SK-N-SH treated with all-trans-retinoic acid at 6 μM for 48 hours (cell line): ENCODE results near the gene C1QTNF3.

Source experiments
- ATAC-seq: fragments of 200-7000 bp; cut with Tn5 transposase; 3 replicates; pipeline ENCODE4 v1.9.1; 2020; ENCODE audit warnings: mild to moderate bottlenecking, moderate library complexity
- ARNTL ChIP-seq: fragments of 450-650 bp; formaldehyde crosslinking; IDR thresholded peaks from 2 replicates; pipeline ENCODE4 v1.5.0; 2020; ENCODE audit warnings: low read depth, mild to moderate bottlenecking, moderate library complexity, borderline replicate concordance
- BACH2 ChIP-seq: fragments of 250-450 bp; sonication (Bioruptor Pico); IDR thresholded peaks from 2 replicates; pipeline ENCODE4 v1.9.0; 2021; ENCODE audit warnings: mild to moderate bottlenecking, borderline replicate concordance
- CSDC2 ChIP-seq: fragments of 250-450 bp; sonication (Bioruptor Pico); IDR thresholded peaks from 2 replicates; pipeline ENCODE4 v1.5.0; 2020; ENCODE audit warnings: mild to moderate bottlenecking, moderate library complexity
- CSRNP3 ChIP-seq: fragments of 250-450 bp; sonication (Bioruptor Pico); IDR thresholded peaks from 2 replicates; pipeline ENCODE4 v1.5.1; 2021; ENCODE audit warnings: mild to moderate bottlenecking, moderate library complexity
- ESRRG ChIP-seq: fragments of 250-450 bp; sonication (Bioruptor Pico); IDR thresholded peaks from 2 replicates; pipeline ENCODE4 v1.6.1; 2021; ENCODE audit warnings: mild to moderate bottlenecking
- GLIS3 ChIP-seq: fragments of 250-450 bp; sonication (Bioruptor Pico); IDR thresholded peaks from 2 replicates; pipeline ENCODE4 v1.5.0; 2020; ENCODE audit warnings: mild to moderate bottlenecking, moderate library complexity
- ISL1 ChIP-seq: fragments of 250-450 bp; sonication (Bioruptor Pico); IDR thresholded peaks from 2 replicates; pipeline ENCODE4 v2.1.2; 2022; ENCODE audit warnings: mild to moderate bottlenecking, moderate library complexity
- OSR1 ChIP-seq: fragments of 250-450 bp; sonication (Bioruptor Pico); IDR thresholded peaks from 2 replicates; pipeline ENCODE4 v1.8.0; 2022; ENCODE audit warnings: moderate library complexity, mild to moderate bottlenecking, inconsistent platforms
- PATZ1 ChIP-seq: fragments of 250-450 bp; sonication (Bioruptor Pico); IDR thresholded peaks from 2 replicates; pipeline ENCODE4 v1.8.0; 2020; ENCODE audit warnings: mild to moderate bottlenecking, moderate library complexity, borderline replicate concordance
- POU6F1 ChIP-seq: fragments of 250-450 bp; sonication (Bioruptor Pico); IDR thresholded peaks from 2 replicates; pipeline ENCODE4 v1.8.0; 2021; ENCODE audit warnings: low read depth, mild to moderate bottlenecking, moderate library complexity, borderline replicate concordance
- PPARA ChIP-seq: fragments of 250-450 bp; sonication (Bioruptor Pico); IDR thresholded peaks from 2 replicates; pipeline ENCODE4 v1.5.0; 2020; ENCODE audit warnings: mild to moderate bottlenecking, borderline replicate concordance
- RARB ChIP-seq: fragments of 250-450 bp; sonication (Bioruptor Pico); IDR thresholded peaks from 2 replicates; pipeline ENCODE4 v1.8.0; 2021; ENCODE audit warnings: mild to moderate bottlenecking, moderate library complexity
- SNAI2 ChIP-seq: fragments of 250-450 bp; sonication (Bioruptor Pico); IDR thresholded peaks from 2 replicates; pipeline ENCODE4 v1.5.0; 2020; ENCODE audit warnings: mild to moderate bottlenecking, moderate library complexity
- TCF4 ChIP-seq: fragments of 250-450 bp; sonication (Bioruptor Pico); IDR thresholded peaks from 2 replicates; pipeline ENCODE4 v1.8.0; 2021; ENCODE audit warnings: mild to moderate bottlenecking, moderate library complexity, borderline replicate concordance
- TOX ChIP-seq: fragments of 250-450 bp; sonication (Bioruptor Pico); IDR thresholded peaks from 2 replicates; pipeline ENCODE4 v1.8.0; 2021; ENCODE audit warnings: mild to moderate bottlenecking, moderate library complexity, borderline replicate concordance
- TSHZ2 ChIP-seq: fragments of 250-450 bp; sonication (Bioruptor Pico); IDR thresholded peaks from 2 replicates; pipeline ENCODE4 v1.5.0; 2020; ENCODE audit warnings: mild to moderate bottlenecking, moderate library complexity
- ZC3H10 ChIP-seq: fragments of 250-450 bp; sonication (Bioruptor Pico); IDR thresholded peaks from 2 replicates; pipeline ENCODE4 v1.5.1; 2021; ENCODE audit warnings: mild to moderate bottlenecking, moderate library complexity
- ZFP3 ChIP-seq: fragments of 250-450 bp; sonication (Bioruptor Pico); IDR thresholded peaks from 2 replicates; pipeline ENCODE4 v1.5.0; 2020; ENCODE audit warnings: mild to moderate bottlenecking, moderate library complexity
- ZFP30 ChIP-seq: fragments of 450-650 bp; formaldehyde crosslinking; IDR thresholded peaks from 2 replicates; pipeline ENCODE4 v1.5.0; 2022; ENCODE audit warnings: mild to moderate bottlenecking, moderate library complexity
- ZNF565 ChIP-seq: fragments of 450-650 bp; formaldehyde crosslinking; conservative IDR thresholded peaks from 2 replicates; pipeline ENCODE4 v1.5.0; 2020; ENCODE audit warnings: low read depth, mild to moderate bottlenecking, moderate library complexity
- ZNF8 ChIP-seq: fragments of 450-650 bp; formaldehyde crosslinking; IDR thresholded peaks from 2 replicates; pipeline ENCODE4 v1.5.0; 2020; ENCODE audit warnings: mild to moderate bottlenecking, moderate library complexity

C1QTNF3 gene

GRCh38 chr5:34039398-34040157, 3.4 kb downstream of the C1QTNF3 start:
- no peak for ATAC-seq
- no peak for TF ChIP-seq TOX (CRISPR knock-in tag)
- TF ChIP-seq ZC3H10 (CRISPR knock-in tag): no peak
- TF ChIP-seq ESRRG: no peak
- TF ChIP-seq ZFP3: no peak
- TF ChIP-seq, all 23 proteins: peak for 0

GRCh38 chr5:34038838-34039237, 4.2 kb downstream of the C1QTNF3 start:
- TF ChIP-seq OSR1 (CRISPR knock-in tag): no peak
- TF ChIP-seq PPARA (CRISPR knock-in tag): no peak
- TF ChIP-seq ZC3H10 (CRISPR knock-in tag): no peak
- TF ChIP-seq ARNTL (CRISPR knock-in tag): no peak
- TF ChIP-seq TOX (CRISPR knock-in tag): no peak
- no peak for TF ChIP-seq CSRNP3 (CRISPR knock-in tag)
- TF ChIP-seq TCF4 (CRISPR knock-in tag): no peak
- no peak for ATAC-seq

GRCh38 chr5:34038390-34038789, 4.6 kb downstream of the C1QTNF3 start:
- no peak for ATAC-seq
- TF ChIP-seq ISL1 (CRISPR knock-in tag) (no peak), POU6F1 (CRISPR knock-in tag) (no peak), PPARA (CRISPR knock-in tag) (no peak), ZFP30 (CRISPR knock-in tag) (no peak), TSHZ2 (CRISPR knock-in tag) (no peak), BACH2 (CRISPR knock-in tag) (no peak), ZNF8 (CRISPR knock-in tag) (no peak), RARB (CRISPR knock-in tag) (no peak), CSDC2 (CRISPR knock-in tag) (no peak), TOX (CRISPR knock-in tag) (no peak)

GRCh38 chr5:34037726-34038125, 5.3 kb downstream of the C1QTNF3 start:
- no peak for ATAC-seq
- no peak for TF ChIP-seq OSR1 (CRISPR knock-in tag)
- no peak for TF ChIP-seq ZNF565 (CRISPR knock-in tag)
- TF ChIP-seq CSRNP3 (CRISPR knock-in tag): no peak
- no peak for TF ChIP-seq ZFP3
- TF ChIP-seq ISL1 (CRISPR knock-in tag): no peak
- TF ChIP-seq SNAI2 (CRISPR knock-in tag): no peak
- no peak for TF ChIP-seq TSHZ2 (CRISPR knock-in tag)
- TF ChIP-seq BACH2 (CRISPR knock-in tag): no peak
- TF ChIP-seq ZC3H10 (CRISPR knock-in tag): no peak
- no peak for TF ChIP-seq PATZ1 (CRISPR knock-in tag)
- no peak for TF ChIP-seq ZNF8 (CRISPR knock-in tag)
- no peak for TF ChIP-seq TCF4 (CRISPR knock-in tag)
- TF ChIP-seq CSDC2 (CRISPR knock-in tag): no peak
- no peak for TF ChIP-seq GLIS3 (CRISPR knock-in tag)
- TF ChIP-seq ESRRG: no peak
- no peak for TF ChIP-seq RARB (CRISPR knock-in tag)
- TF ChIP-seq ZFP30 (CRISPR knock-in tag): no peak
